GM21447 (cell line): ENCODE measurements around the gene ARMC12.
"Not testable (repeated sequence)": the region's sequence is repeated elsewhere in the genome, so short reads cannot be mapped to it uniquely, and the experiment has no call there.

Experiments
- ATAC-seq: cut with Tn5 transposase; IDR thresholded peaks from one replicate; pipeline ENCODE4 v1.9.1; 2021; ENCODE audit not compliant: unreplicated experiment

ARMC12 gene

GRCh38 chr6:35736982-35737412 lies at the start of gene ARMC12:
TSS of gene ARMC12 (plus strand) at chr6:35737032. CDS start at chr6:35737109, 77 bp downstream.
- no peak for ATAC-seq

GRCh38 chr6:35687658-35688604 lies 48.9 kb upstream of the ARMC12 start:
- ATAC-seq = peak; percentile 38

GRCh38 chr6:35688605-35689322 lies 48.1 kb upstream of the ARMC12 start, which contains the start of gene FKBP5:
TSS of gene FKBP5 (minus strand) at chr6:35688915. CDS start at chr6:35642824, 46,091 bp downstream.
- ATAC-seq = peak; percentile 84

GRCh38 chr6:35690006-35690405 lies 46.8 kb upstream of the ARMC12 start:
- ATAC-seq = not testable (repeated sequence)

- no peak for ATAC-seq
Measured at GRCh38 chr6:35690484-35690883, 46.3 kb upstream of the ARMC12 start.

DNA sequence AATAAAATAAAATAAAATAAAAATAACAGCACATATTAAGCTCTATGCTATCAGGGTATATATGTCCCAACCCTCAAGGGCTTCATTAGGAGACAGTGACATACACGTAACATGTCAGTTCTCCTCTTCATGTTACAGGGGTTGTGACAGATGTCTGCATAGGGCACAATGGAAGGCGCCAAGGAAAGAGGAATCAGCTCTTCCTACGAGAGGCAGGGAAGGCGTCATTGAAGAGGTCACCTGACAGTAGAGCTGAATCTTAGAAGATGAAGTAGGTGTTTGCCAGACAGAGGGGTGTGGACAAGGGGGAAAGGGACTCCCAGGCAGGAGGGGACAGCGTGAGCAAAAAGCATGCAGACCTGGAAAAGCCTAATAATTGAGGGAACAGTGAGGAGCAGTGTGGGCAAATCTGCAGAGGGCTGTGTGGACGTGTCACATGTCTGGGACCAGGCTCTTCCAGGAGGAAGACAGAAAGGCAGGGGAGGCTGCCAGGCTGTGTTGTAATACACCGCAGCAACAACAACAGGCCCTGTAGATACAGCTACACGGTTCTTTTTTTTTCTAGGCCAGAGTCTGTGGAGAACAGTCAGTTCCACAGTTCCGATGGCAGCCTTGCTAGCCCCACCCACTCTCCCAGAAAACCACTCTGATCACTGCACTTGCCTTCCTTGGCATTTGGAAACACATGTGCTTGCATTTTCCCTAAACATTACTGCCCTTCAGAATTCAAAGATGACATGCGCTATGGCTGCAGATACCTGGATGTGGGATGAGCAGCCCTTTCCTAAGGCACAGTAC lies 45.6 kb upstream of the ARMC12 start:
- ATAC-seq = no peak

DNA sequence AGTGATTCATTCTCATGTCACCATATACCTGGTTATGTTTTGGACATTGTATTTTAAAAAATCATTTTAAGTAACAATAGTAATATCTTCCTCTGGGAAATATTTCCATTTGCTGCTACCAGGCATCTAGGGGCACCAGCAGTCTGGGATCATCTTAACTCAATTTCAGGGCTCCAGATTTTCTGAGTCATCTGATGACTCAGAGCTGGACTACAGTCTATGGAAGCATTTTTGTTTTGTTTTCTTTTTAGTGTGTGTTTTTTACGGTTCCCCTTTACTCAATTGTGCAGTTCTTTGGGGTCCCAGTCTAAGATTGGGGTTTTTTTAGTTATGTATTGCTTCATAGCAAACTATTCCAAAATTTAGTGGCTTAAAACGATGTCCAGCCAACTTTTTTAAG lies 42.4 kb upstream of the ARMC12 start:
- no peak for ATAC-seq

DNA sequence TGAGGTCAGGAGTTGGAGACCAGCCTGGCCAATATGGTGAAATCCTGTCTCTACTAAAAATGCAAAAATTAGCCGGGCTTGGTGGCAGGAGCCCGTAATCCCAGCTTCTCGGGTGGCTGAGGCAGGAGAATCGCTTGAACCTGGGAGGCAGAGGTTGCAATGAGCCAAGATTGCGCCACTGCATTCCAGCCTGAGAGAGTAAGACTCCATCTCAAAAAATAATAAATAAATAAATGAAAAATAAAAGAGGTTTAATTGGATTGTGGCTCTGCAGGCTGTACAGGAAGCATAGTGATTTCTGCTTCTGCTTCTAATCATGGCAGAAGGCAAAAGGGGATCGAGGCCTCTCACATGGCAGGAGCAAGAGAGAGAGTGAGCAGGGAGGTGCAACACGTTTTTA lies 38.4 kb upstream of the ARMC12 start:
- not testable (repeated sequence) for ATAC-seq

- ATAC-seq = no peak
Measured at GRCh38 chr6:35698858-35699257, 38.0 kb upstream of the ARMC12 start.

DNA sequence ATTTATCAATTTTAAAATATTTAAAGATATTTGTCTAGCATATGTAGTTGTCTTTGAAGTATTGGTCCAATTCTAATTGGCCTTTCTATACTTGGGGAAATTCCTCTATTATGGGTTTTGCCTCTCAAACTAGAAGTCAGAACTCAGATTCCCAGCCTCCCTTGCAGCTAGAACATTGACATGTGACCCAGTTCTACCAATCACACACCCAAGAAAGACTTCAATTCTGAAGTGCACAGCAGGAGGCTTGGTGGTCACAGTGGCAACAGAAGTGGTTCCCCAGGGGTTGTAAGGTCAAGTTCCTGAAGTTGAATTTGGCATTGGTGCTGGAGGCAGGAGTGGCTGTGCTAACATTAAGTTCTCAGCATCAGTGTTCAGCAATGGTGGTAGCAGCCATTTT lies 33.3 kb upstream of the ARMC12 start:
- ATAC-seq = no peak

GRCh38 chr6:35706468-35706867 lies 30.4 kb upstream of the ARMC12 start:
- ATAC-seq = no peak

- no peak for ATAC-seq
Measured at GRCh38 chr6:35707714-35708407, 29.0 kb upstream of the ARMC12 start.

DNA sequence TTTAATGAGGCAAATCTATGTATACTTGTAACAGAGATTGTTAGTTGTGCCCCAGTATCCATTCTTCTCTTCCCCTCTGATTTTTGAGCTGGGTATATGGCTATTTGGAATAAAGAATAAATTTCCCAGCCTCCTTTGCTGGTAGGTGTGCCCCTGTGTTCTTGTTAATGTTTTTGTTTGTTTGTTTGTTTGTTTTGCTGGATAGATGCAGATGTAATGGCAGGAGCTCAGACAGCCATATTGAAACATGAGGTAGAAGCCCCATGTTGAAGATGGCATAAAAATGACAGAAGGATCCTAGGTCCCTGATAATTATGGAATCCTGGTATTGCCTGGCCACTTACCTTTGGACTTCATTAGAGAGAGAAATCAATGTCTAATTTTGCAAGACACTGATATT lies 28.2 kb upstream of the ARMC12 start:
- no peak for ATAC-seq

DNA sequence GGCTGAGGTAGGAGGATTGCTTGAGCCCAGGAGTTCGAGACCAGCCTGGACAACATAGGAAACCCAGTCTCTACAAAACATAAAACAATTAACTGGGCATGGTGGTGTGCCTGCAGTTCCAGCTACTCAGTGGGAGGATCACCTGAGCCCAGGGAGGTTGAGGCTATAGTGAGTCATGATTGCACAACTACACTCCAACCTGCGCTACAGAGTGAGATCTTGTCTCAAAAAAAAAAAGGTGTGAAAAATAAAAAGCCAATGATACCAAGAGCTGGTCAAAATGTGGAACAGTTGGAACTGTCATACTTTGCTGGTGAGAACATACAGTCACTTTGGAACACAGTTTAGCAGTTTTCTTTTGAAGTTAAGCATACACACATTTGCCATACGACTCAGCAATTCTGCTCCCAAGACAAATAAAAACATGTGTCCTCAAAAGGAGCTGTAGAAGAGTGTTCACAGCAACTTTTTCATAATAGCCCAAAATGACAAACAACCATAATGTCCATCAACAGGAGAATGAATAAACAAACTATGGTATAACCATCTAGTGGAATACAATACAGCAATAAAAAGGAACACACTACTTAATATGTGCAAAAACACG lies 26.5 kb upstream of the ARMC12 start:
- no peak for ATAC-seq

- no peak for ATAC-seq
Measured at GRCh38 chr6:35711731-35712130, 25.1 kb upstream of the ARMC12 start.

- ATAC-seq = no peak
Measured at GRCh38 chr6:35713006-35713767, 23.6 kb upstream of the ARMC12 start.

DNA sequence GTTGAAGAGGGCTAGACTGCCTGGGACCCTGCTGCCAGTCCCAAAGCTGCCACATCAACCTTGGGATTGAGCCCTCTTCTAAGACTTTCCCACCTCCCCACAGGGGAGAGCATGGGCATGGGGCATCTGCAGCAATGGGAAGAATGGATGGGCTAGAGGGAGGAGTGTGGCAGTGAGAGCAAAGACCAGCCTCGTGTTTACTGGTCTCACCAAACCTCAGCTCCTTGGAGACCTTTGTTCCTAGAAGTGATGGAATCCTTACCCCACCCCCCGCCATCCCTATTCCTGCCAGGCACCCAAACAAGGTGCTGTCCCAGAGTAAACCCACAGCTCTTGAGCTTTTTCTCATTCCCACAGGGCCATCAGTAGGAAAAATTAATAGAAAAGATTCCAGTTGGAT lies 20.0 kb upstream of the ARMC12 start:
- ATAC-seq = no peak

DNA sequence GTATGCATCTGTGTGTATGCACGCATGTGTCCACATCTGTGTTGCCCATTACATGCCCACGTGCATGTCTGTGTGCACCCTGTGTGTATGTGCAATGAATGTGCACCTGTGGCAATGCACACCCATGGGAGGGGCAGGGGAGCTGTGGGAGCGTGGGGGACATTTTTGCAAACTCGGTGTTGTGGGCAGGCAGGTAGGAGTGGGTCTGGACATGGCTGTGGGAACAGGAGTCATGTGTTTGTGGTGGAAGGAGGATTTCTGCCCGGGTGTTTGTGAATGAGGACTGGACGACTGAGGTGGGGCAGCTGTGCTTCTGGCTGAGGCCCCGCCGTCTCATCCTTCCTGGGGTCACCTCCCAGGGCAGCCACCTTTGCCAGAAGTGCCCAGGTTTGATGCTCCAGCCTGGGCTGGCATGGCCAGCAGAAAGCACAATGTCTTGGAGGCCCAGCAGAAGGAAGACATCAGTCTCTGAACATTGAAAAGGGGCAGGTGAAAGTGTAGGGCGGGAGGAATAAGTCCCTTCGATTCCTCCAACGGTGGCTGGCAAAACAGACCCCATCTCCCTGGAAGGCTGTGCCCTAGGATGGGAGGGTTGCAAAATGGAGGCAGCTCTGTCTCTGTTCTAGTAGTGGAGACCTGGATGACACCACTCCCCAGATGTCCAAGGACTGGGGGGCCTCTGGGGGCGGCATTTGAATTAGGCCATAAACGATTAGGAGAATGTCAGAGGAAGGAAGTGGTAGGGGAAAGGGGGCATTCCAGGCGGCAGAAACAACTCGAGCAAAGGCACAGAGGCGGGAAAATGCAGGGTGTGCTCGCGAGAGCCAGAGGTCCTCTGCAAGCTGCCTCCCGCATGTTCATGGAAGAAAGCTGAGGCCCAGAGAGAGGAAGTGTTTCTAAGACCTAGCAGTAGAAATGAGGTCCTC lies 19.1 kb upstream of the ARMC12 start:
- ATAC-seq = no peak
